ENCODE data around the gene SLAMF1.

DNA sequence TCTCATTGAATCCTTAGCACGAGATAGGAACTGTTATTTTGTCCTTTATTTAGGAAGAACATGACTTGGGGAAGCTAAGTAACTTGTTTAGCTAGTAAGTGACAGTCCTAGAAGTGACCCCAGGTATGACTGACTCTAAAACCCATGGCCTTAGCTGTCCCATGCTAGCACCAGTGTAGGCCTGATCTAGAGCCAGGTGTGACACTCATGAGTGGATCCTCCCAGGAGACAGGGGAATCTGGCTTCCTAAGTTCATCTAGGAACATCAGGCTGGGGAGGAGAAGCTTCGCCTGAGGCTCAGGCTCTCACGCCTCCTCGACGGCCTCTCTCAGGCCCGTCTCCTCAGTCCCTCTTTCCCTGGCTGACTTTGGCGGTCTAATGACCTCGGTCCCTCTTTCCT, 33.6 kb upstream of the SLAMF1 start:
- TF ChIP-seq CTCF (conservative IDR thresholded peaks at IDR 0.05; ENCODE audit: low read depth, low read length) (no peak), EZH2 (IDR thresholded peaks at IDR 0.05; ENCODE audit: borderline replicate concordance, low read depth, low read length, poor library complexity, severe bottlenecking) (no peak)

Measured in A673 (cell line).